Spleen (tissue), 7 donors: ENCODE measurements around the gene DNM3.

Source experiments
- POLR2A ChIP-seq, 3 donors: fragments of 450-650 bp; IDR thresholded peaks; one replicate each; pipeline ENCODE4 v1.5.1; 2017; ENCODE audit warnings: antibody characterized with exemption in 3 of 3, mild to moderate bottlenecking in 1 of 3
- TF ChIP-seq, protein P1 (sequence below), 11 experiments: fragments of 200-600 bp in 7 of 11; fragments of 450-650 bp in 4 of 11; sonication (generic) in 4 of 11; IDR thresholded peaks in 8 of 11; conservative IDR thresholded peaks in 3 of 11; 1 replicate in 7 of 11; 2 replicates in 4 of 11; pipeline versions ENCODE4 v1.4.0 to v1.8.0; 2016 to 2021; ENCODE audit warnings: antibody characterized with exemption in 11 of 11, inconsistent platforms in 4 of 11, mild to moderate bottlenecking in 1 of 11
- donor health status: DM: no; HTN: no; CAD: no; lungs with moderate emphysema.
- donor health status: DM: no; HTN: no; CAD: no.
- donor health status: DM: no; HTN: no; CAD: no.

DNA sequence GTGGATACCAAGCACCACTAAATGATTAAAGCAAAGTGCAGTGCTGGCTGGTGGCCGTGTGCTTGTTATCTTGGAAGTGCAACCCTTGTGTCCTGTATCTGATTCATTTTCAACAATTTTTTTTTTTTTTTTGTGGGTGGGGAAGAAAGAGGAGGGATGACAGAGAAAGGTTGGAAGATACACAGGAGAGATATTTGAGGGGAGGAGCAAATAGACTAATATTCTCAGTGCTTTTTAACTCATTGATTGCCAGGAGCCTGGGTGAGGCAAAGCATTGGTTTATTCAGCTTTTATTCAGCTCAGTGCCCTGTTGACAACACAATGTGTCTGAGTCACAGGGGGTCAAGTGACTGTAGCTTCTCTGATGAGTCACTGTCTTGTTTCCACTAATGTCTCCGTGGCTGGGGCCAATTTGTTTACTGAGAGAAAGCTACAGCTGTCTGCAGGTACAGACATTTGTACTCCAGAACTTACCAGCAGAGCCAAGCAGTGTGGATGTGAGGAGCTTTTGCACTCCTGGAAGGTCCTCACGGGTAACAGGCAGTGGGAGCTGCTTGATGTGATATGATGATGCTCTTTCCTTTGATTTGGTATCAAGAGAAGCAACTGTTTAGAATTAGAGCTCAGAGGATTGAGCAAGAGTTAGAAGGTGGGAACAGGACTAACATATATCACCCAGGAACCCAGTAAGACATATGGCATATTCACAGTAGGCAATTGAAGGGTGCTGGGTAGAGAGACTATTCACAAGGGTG lies 23.6 kb upstream of the DNM3 start:
- TF ChIP-seq, protein P1, sequence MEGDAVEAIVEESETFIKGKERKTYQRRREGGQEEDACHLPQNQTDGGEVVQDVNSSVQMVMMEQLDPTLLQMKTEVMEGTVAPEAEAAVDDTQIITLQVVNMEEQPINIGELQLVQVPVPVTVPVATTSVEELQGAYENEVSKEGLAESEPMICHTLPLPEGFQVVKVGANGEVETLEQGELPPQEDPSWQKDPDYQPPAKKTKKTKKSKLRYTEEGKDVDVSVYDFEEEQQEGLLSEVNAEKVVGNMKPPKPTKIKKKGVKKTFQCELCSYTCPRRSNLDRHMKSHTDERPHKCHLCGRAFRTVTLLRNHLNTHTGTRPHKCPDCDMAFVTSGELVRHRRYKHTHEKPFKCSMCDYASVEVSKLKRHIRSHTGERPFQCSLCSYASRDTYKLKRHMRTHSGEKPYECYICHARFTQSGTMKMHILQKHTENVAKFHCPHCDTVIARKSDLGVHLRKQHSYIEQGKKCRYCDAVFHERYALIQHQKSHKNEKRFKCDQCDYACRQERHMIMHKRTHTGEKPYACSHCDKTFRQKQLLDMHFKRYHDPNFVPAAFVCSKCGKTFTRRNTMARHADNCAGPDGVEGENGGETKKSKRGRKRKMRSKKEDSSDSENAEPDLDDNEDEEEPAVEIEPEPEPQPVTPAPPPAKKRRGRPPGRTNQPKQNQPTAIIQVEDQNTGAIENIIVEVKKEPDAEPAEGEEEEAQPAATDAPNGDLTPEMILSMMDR (IDR thresholded peaks at IDR 0.05 in 8 of 11, conservative IDR thresholded peaks at IDR 0.05 in 3 of 11): no peak
- no peak for TF ChIP-seq POLR2A (IDR thresholded peaks at IDR 0.05)
